Heart left ventricle (tissue), 16 donors: ENCODE measurements around the gene ACSL3. TPM values are rescaled to one million over a fixed set of nuclear protein-coding genes. Genes with fewer than 3 reads are reported as not detected.

Experiments used
- ATAC-seq, 4 donors: fragments of 200-7000 bp; cut with Tn5 transposase; one replicate each; pipeline ENCODE4 v1.9.1; 2020 to 2022; ENCODE audit warnings: moderate library complexity in 4 of 4, mild to moderate bottlenecking in 3 of 4, moderate number of reproducible peaks in 1 of 4
- DNase-seq, 5 donors: peaks; one replicate each; pipeline ENCODE4 v3.0.0-alpha.2; 2020
- H3K27ac ChIP-seq, 12 donors: fragments of 200-600 bp; sonication (generic) in 4 of 12; one replicate each; pipeline versions ENCODE4 v1.5.0 to v1.8.0; 2016 to 2022; ENCODE audit warnings: mild to moderate bottlenecking in 2 of 12
- H3K27me3 ChIP-seq, 9 donors: fragments of 200-600 bp; sonication (generic) in 2 of 9; one replicate each; pipeline versions ENCODE4 v1.5.1 to v1.8.0; 2016 to 2022; ENCODE audit warnings: mild to moderate bottlenecking in 3 of 9
- H3K36me3 ChIP-seq, 9 donors: fragments of 200-600 bp; sonication (generic) in 2 of 9; one replicate each; pipeline versions ENCODE4 v1.5.0 to v1.8.0; 2018 to 2022; ENCODE audit warnings: mild to moderate bottlenecking in 2 of 9
- H3K4me1 ChIP-seq, 12 donors: fragments of 200-600 bp; sonication (generic) in 4 of 12; one replicate each; pipeline versions ENCODE4 v1.5.0 to v1.8.0; 2016 to 2022; ENCODE audit warnings: mild to moderate bottlenecking in 3 of 12
- H3K4me3 ChIP-seq, 12 donors: fragments of 200-600 bp; sonication (generic) in 4 of 12; one replicate each; pipeline versions ENCODE4 v1.5.0 to v1.8.0; 2017 to 2022; ENCODE audit warnings: mild to moderate bottlenecking in 9 of 12, moderate library complexity in 4 of 12
- H3K9me3 ChIP-seq, 12 donors: fragments of 200-600 bp; sonication (generic) in 4 of 12; one replicate each; pipeline versions ENCODE4 v1.5.0 to v1.8.0; 2016 to 2022; ENCODE audit warnings: mild to moderate bottlenecking in 1 of 12
- CTCF ChIP-seq, 12 donors: fragments of 200-600 bp; sonication (generic) in 4 of 12; IDR thresholded peaks; one replicate each; pipeline versions ENCODE4 v1.5.0 to v1.8.0; 2018 to 2022; ENCODE audit warnings: antibody characterized with exemption in 12 of 12, mild to moderate bottlenecking in 5 of 12
- POLR2A ChIP-seq, 2 donors: fragments of 450-650 bp; IDR thresholded peaks; one replicate each; pipeline ENCODE4 v1.6.1; 2017; ENCODE audit warnings: antibody characterized with exemption in 2 of 2, mild to moderate bottlenecking in 2 of 2, moderate library complexity in 2 of 2
- WGBS, 4 donors: extraction: QIAGEN DNeasy Blood & Tissue Kit in 2 of 4; methylation state at CpG; one replicate each; pipeline versions ENCODE4 v1.1.5 to v1.1.7; 2013 to 2018; 5-methylcytosine and 5-hydroxymethylcytosine counted together
- intact Hi-C, 10 donors: fragments of 100-400 bp; cut with DNase I; formaldehyde crosslinking; loops; one replicate each; pipeline versions ENCODE4 v1.11.1 to v1.14.2; 2022
- polyA plus RNA-seq, 2 donors: library from polyadenylated mRNA; stranded (reverse); fragments of 200-250 nt; gene quantifications; one replicate each; pipeline ENCODE4 v1.2.3, GENCODE V29; 2013
- total RNA-seq, 9 donors: library from RNA; depleted of rRNA in 2 of 9; stranded (reverse); fragments of >200 nt in 2 of 9; fragmentation: NEBNext Ultra II Directional in 3 of 9; extraction: Animal tissue kit (Norgen Biotek cat#: 25700) in 3 of 9; gene quantifications; one replicate each; pipeline versions ENCODE4 v1.1.0 to v1.2.4, GENCODE V29; 2016 to 2023
- donor health status: ischemic (EF 13 %, LVEDD 7.1; RV severe dilation, severe dysfunction).
- donor health status: healthy with polysubstance abuse.
- donor health status: DM: no; HTN: yes; CAD: no.
- donor health status: DM: no; HTN: no; CAD: no.
- donor health status: ischemic (EF 25% LVEDD 6.9; RV normal size, moderate dysfunction).
- donor health status: ischemic (EF 25% LVEDD 5.7; RV mildly dilated, moderate dysfunction).
- donor health status: healthy.
- donor health status: DM: yes; HTN: yes; CAD: no.
- donor health status: ischemic (EF 35%, LVEDD 5.7; RV mildly dilated, moderate dysfunction).
- donor health status: nonischemic (EF 11% LVEDD 7.7; RV severe dilation, severe dysfunction).
- donor health status: DM: yes; HTN: yes; CAD: no.
- donor health status: PGD.
- donor health status: ischemic (EF 29% LVEDD 5.4; RV normal size, mild dysfunction).
- donor health status: nonischemic (EF 23%, LVEDD 6.1; RV moderate dilation, normal function).

Gene ACSL3
- total and polyA plus RNA-seq, 11 donors, result 12.0 to 56.8 (median 51.9) TPM

- peak overlapping the region; percentile 93 to 100 (median 98) for H3K27ac ChIP-seq
- H3K4me1 ChIP-seq, result peaks cover 9 to 60% (median 41%) of the 10 kb centered on the region in 12 donors
- H3K36me3 ChIP-seq, result no peaks in the 10 kb centered on the region
- DNase-seq (peak; percentile 33 to 76 (median 61)), ATAC-seq (peak; percentile 37 to 66 (median 51))
- no peak for TF ChIP-seq POLR2A (IDR thresholded peaks at IDR 0.05)
- peak in 2 of 12 donors; percentile 2 to 10 for TF ChIP-seq CTCF (IDR thresholded peaks at IDR 0.05)
- WGBS, 4 donors, result 0 to 2% (median 1%) methylated on average over 33 to 42 of the region's 42 CpGs
- no peaks in the 10 kb centered on the region for H3K27me3 ChIP-seq
- H3K9me3 ChIP-seq, result no peaks in the 10 kb centered on the region
- intact Hi-C loops, result loop anchor here (1.0 to 10.0 kb wide), 12 partner anchors 41 to 169 kb away; no protein-coding TSS in a partner anchor
- H3K4me3 ChIP-seq, result peak overlapping the region; percentile 74 to 99 (median 93)
Observed at GRCh38 chr2:222861411-222862105, 722 bp downstream of the ACSL3 start.

- Histone ChIP-seq H3K4me1 (peaks cover 9 to 68% (median 41%) of the 10 kb centered on the region in 12 donors), H3K4me3 (peak overlapping the region; percentile 74 to 99 (median 93)), H3K27ac (peak overlapping the region; percentile 93 to 100 (median 98)), H3K9me3 (no peaks in the 10 kb centered on the region), H3K36me3 (no peaks in the 10 kb centered on the region), H3K27me3 (no peaks in the 10 kb centered on the region)
- intact Hi-C loops, result loop anchor here (2.0 to 10.0 kb wide), 10 partner anchors 40 to 170 kb away; no protein-coding TSS in a partner anchor
- ATAC-seq (peak in 3 of 4 donors; percentile 11 to 51 (median 35)), DNase-seq (peak in 1 of 5 donors; percentile 21)
- WGBS, 4 donors, result 10 to 29% (median 14%) methylated on average over 7 of the region's 7 CpGs
- TF ChIP-seq CTCF (IDR thresholded peaks at IDR 0.05), result peak in 8 of 12 donors; percentile 7 to 55 (median 31)
- no peak for TF ChIP-seq POLR2A (IDR thresholded peaks at IDR 0.05)
Observed at GRCh38 chr2:222862106-222862908, 1.5 kb downstream of the ACSL3 start.

GRCh38 chr2:222862909-222863544 lies 2.2 kb downstream of the ACSL3 start:
- Histone ChIP-seq H3K4me1 (peaks cover 10 to 73% (median 46%) of the 10 kb centered on the region in 12 donors), H3K4me3 (peak overlapping the region in 8 of 12 donors; percentile 74 to 99 (median 91)), H3K27me3 (no peaks in the 10 kb centered on the region), H3K27ac (peak overlapping the region in 7 of 12 donors; percentile 93 to 100 (median 97)), H3K36me3 (no peaks in the 10 kb centered on the region), H3K9me3 (no peaks in the 10 kb centered on the region)
- intact Hi-C loops, result loop anchor here (2.0 to 10.0 kb wide), 10 partner anchors 39 to 171 kb away; no protein-coding TSS in a partner anchor
- no peak for DNase-seq
- WGBS, 4 donors, result 44 to 57% (median 50%) methylated on average over 6 of the region's 6 CpGs
- no peak for ATAC-seq
- TF ChIP-seq POLR2A (IDR thresholded peaks at IDR 0.05), result no peak
- no peak for TF ChIP-seq CTCF (IDR thresholded peaks at IDR 0.05)
